HG03045 (cell line): ENCODE results near the gene GTF2I.
A peak's percentile ranks its signal among the peaks of the same experiment; 100 is the strongest.
"Not testable (repeated sequence)": the region's sequence is repeated elsewhere in the genome, so short reads cannot be mapped to it uniquely, and the experiment has no call there.

Source experiments
- ATAC-seq: cut with Tn5 transposase; IDR thresholded peaks from one replicate; pipeline ENCODE4 v1.9.1; 2021; ENCODE audit warnings: mild to moderate bottlenecking, moderate library complexity; ENCODE audit not compliant: unreplicated experiment

Gene GTF2I

DNA sequence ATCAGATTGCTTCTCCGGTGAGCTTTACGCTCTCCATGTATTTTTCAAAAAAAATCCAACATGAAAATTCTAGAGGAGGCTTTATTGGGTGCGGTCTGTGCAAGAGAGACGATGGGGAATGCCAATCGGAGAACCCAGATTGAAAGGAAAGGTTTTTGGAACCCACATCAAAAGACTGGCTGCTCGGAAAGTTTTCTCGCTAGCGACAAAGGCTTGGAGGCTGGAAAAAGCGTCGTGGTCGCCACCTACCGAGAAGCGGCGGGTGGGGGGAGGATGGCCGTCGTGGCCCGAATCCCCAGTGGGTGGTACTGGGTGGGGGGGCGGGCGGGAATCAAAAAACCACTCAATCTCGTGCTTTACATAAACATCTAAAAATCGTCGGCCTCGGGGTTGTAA, 1.1 kb upstream of the GTF2I start:
- no peak for ATAC-seq

DNA sequence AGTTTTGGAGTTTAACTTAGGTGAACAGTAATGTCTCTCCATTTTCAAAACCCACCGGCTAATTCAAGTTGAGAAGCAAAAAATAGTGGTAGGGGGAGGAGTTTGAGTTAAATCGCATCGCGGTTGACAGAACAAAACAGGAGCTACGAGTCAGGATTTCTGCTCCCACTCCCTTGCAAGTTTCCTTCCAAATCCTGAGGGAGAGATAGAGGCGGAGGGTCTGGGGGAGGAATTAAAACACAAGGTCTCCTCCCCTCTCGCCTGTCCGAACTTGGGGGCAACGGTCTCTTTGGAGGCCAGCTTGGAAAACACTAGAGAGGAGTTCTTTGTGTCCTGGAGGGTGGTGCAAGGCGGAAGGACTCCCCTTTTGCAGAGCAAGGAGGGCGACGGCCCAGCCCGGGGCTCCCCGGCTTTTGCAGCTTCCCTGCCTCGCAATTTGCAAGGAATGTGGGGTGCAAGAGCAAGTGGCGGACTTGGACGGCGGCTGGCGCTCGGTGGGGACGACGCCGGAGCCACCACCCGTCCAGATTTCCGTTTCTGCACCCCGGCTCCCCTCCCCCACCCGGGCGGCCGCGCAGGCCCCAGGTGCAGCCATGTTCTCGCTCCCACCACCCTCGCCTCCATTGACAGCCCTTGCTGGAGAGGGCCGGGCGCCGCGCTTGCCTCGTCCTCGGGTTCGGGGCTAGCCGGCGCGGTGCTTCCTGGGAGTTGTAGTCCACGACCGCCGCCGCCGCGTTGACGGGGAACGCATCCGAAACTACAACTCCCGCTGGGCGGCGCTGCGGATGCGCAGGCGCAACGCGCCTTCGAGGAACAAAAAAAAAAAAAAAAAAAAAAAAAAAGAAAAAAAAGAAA, 454 bp upstream of the GTF2I start:
- peak; percentile 67 for ATAC-seq

DNA sequence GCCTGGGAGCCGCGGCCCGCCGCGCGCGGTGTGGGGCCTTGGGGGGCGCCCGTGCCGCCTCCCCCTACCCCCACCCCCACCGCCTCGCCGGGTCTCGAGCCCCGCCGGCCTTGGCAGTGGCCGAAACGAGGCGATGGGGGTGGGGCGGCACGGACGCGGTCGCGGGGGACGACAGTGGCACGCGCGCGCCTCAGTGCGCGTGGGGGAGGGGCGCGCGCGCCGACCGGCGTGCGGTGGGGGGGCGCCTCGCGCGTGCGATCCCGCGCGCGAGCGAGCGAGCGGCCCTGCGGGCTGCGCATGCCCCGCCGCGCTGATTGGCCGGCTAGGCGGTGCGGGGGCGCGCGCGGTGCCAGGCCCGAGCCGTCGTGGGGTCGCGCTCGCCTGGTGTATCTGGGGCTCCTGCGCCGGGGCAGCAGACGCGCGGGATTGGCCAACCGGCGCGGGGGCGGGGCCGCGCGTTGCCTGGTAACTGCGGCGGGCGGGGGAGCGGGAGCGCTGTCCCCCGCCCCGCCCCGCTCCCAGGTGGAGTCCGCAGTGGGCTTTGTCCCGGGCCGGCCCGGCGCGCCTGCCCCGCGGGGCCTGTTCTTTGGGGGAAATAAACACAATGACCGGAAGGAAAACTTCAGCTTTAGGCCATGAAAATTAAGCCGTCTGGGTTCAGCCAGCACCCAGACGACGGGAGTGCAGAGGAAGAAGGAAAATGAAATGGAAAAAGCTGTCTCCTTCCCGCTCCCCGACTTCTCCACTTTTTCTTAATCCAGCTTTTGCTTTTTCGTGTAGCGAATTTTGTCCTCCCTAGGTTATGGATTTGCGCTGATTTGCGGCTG, 873 bp downstream of the GTF2I start:
- ATAC-seq = peak; percentile 58

DNA sequence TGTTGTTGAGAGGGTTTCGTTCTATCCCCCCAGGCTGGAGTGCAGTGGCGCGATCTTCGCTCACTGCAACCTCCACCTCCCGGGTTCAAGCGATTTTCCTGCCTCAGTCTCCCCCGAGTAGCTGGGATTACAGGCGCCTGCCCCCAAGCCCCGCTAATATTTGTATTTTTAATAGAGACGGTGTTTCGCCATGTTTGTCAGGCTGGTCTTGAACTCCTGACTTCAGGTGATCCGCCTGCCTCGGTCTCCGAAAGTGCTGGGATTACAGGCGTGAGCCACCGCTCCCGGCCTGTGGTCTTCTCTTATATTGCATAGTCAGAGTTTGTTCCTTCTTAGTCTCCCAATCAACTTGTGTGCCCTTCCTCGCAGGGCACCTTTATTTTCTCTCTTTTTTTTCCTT, 2.7 kb downstream of the GTF2I start:
- ATAC-seq = not testable (repeated sequence)

DNA sequence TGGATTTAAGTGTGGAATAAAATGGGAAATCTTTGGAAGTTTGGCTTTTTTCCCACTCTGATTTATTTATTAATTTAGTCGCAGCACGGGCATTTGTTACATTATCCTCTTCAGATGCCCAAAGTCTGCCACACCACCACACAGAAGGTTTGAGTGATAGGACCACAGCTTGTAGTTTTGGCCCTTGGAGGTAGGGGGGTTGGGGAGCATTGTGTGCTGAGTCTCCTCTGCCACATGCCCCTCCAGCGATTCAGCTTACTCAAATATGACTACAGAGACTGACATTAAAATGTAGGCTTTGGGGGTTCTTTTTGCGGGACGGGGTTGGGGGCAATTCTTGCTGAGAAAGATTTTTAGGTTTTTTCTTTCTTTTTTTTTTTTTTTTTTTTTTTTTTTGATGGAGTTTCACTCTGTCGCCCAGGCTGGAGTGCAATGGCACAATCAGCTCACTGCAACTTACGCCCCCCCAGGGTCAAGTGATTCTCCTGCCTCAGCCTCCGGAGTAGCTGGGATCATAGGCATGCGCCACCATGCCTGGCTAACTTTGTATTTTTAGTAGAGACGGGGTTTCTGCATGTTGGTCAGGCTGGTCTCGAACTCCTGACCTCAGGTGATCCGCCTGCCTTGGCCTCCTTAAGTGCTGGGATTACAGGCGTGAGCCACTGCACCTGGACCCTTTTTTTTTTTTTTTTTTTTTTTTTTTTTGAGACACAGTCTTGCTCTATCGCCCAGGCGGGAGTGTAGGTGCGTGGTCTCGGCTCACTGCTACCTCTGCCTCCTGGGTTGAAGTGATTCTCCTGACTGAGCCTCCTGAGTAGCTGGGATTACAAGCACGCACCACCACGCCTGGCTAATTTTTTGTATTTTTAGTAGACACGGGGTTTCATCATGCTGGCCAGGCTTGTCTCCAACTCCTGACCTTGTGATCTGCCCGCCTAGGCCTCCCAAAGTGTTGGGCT, 4.6 kb downstream of the GTF2I start:
- not testable (repeated sequence) for ATAC-seq

DNA sequence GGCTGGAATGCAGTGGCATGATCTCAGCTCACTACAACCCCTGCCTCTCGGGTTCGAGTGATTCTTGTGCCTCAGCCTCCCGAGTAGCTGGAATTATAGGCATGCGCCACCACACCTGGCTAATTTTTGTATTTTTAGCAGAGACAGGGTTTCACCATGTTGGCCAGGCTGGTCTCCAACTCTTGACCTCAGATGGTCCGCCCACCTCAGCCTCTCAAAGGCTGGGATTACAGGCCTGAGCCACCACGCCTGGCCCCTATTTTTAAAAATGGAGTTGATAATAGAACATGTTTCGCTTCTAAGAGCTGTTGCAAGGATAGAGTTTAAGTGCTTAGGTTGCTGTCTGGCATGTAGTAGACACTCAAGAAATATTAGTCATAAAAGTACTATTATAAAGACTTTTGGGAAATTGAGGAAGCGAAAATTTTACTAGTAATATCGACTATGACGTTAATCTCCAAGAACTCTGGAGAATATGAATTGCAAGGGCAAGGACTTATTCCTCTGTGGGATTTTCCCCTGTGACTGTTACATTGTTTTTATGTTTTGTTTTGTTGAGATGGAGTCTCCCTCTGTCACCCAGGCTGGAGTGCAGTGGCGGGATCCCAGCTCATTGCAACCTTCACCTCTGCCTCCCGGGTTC, 7.9 kb downstream of the GTF2I start:
- ATAC-seq = no peak

DNA sequence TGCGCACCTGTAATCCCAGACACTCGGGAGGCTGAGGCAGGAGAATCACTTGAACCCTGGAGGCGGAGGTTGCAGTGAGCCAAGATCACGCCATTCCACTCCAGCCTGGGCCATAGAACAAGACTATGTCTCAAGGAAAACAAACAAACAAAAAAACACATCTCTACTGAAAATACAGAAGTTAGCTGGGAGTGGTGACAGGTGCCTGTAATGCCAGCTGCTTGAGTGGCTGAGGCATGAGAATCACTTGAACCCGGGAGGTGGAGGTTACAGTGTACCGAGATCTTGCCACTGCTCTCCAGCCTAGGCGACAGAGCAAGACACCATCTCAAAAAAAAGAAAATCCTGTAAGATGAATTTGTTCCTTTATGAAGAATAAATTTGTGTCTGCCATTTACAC, 9.5 kb downstream of the GTF2I start:
- not testable (repeated sequence) for ATAC-seq

DNA sequence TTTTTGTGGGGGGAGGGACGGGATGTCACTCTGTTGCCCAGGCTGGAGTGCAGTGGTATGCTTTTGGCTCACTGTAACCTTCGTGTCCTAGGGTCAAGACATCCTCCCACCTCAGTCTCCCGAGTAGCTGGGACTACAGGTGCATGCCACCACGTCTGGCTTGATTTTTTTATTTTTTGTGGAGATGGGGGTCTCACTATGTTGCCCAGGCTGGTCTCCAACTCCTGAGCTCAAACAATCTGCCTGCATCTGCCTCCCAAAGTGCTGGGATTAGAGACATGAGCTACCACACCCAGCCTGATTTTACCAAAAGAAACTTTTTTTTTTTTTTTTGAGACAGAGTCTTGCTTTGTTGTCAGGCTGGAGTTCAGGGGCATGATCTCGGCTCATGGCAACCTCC, 10.0 kb downstream of the GTF2I start:
- not testable (repeated sequence) for ATAC-seq

DNA sequence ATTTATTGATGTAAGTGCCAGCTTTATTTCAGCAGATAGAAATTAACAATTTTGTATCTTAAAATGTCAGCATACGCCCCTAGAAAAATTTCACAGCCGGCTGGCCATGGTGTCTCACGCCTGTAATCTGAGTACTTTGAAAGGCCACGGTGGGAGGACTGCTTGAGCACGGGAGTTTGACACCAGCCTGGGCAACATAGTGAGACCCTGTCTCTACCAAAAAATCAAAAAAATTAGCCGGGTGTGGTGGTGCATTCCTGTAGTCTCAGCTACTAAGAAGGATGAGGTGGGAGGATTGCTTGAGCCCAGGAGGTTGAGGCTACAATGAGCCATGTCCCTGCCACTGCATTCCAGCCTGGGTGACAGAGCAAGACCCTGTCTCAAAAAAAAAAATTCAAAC, 14.1 kb downstream of the GTF2I start:
- no peak for ATAC-seq

DNA sequence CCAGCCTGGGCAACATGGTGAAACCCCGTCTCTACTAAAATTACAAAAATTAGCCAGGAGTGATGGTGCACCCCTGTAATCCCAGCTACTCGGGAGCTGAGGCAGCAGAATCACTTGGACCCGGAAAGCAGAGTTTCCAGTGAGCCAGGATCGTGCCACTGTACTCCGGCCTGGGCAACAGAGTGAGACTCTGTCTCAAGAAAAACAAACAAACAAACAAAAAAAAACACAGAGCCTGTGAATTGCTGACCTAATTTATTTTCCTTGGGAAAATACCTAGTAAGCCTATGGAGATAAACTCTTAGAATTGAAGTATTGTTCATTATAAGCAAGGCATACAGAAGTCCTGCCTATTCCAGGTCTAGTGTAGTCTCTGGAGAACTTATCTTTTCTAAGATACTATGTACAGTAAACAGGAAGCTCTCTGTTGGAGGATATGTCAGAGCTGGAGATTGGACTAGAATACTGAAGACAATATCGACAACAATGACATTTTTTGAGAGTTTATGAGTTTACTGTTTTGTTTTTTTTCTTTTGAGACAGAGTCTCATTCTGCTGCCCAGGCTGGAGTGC, 14.9 kb downstream of the GTF2I start:
- ATAC-seq = no peak

DNA sequence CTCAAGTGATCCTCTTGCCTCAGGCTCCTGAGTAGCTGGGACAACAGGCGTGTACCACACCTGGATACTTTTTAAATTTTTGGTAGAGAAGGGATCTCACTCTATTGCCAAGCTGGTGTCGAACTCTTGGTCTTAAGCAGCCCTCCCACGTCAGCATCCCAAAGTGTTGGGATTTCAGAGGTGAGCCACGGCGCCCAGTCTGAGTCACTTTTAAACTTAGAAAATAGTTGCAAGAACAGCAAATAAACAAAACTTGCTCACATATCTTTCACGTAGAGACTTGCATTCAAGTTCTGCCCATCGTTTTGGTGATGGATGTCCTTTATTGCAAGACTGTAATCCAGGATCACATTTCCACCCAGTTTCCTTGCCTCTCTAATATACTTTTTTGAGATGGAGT, 16.6 kb downstream of the GTF2I start:
- ATAC-seq = no peak

DNA sequence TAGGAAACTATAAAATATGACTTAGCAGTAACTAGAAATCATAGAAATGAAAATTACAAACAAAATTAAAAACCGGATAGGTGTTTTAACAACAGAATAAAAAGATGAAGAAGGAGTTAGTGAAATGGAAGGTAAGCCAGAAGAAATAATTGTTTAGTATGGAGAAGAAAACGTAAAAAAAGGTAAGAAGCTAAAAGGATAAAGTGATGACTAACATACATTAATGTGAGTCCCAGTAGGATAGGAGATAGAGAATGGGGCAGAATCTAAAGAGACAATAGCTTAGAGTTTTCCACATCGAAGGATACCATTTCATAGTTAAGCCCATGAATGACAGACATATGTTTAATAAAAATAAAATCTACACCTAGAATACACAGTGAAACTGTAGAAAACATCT, 25.3 kb downstream of the GTF2I start:
- ATAC-seq = no peak

DNA sequence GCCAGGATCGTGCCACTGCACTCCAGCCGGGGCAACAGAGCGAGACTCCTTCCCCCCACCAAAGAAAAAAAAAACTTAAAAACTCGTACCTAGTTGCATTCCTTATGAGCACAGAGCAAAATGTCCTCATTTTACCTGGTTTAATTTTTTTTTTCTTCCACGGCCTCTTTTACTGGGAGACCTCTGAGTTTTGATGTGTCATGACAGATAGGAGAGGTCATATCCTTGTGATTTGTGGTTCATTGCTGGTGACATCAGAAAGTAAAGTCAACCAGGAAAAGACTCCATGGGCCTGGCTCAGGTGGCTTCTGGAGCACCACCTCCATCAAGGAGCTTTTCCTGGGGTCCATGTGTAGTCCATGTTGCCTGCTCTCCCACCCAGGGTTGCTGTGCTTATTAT, 26.3 kb downstream of the GTF2I start:
- no peak for ATAC-seq

DNA sequence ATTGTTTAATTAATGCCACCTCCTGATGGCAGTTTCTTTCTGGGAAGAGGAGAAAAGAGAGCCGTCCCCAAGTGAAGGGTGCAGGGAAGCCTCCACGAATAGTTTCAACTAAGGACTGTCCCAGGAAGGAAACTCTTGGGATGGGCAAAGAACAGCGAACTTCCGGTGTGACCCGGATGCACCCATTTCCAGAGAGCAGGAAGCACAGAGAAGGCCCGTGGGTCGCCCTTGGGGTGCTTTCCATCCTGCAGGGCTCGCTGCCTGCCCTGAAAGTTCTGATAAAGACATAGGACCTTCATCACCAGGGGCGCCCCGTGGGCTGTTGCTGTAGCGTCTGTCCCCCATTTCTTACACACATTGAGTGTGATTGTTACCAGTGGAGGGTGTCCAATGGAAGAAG, 27.0 kb downstream of the GTF2I start:
- no peak for ATAC-seq

DNA sequence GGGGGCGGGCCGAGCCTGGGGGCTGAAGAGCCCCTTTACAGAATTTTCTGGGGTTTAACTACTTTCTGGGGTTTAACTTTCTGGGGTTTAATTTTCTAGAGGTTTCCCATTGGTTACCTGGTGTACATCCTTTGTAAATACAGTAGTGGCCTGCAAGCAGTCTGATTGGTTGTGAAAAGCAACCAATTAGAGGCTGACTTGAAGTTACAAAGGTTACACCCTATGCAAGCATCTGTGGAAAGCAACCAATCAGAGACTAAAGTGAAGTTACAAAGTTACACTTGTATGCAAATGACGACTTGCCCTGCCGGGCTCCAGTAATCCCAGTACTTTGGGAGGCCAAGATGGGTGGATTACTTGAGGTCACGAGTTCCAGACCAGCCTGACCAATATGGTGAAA, 27.4 kb downstream of the GTF2I start:
- ATAC-seq = no peak

DNA sequence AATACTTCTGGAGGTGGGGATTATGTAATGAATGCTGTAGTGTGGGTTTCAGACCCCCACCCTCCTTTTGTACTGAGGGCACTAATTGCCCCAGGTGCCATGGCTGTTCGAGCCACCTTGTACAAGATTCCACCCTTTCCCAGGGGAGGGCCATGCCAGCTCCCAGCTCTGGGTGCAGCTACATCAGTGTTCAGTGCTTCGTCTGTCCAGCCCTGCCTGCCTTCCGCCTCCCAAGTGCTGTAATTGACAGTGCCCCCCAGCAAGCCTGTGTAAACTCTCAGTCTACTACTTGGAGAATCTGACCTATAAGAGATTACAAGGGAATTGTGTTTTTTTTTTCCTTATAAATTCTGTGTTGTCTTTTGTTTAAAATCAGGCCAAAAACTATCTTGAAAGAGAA, 33.0 kb downstream of the GTF2I start:
- no peak for ATAC-seq

DNA sequence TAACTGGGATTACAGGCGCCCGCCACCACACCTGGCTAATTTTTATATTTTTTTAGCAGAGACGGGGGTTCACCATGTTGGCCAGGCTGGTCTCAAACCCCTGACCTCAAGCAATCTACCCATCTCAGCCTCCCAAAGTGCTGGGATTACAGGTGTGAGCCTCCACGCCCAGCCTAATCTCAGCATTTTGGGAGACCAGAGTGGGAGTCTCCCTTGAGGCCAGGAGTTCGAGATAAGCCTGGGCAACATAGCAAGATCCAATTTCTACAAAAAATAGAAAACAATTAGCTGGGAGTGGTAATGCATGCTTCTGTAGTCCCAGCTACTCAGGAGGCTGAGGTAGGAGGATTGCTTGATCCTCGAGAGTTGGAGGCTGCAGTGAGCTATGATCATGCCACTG, 46.9 kb downstream of the GTF2I start:
- ATAC-seq = not testable (repeated sequence)

DNA sequence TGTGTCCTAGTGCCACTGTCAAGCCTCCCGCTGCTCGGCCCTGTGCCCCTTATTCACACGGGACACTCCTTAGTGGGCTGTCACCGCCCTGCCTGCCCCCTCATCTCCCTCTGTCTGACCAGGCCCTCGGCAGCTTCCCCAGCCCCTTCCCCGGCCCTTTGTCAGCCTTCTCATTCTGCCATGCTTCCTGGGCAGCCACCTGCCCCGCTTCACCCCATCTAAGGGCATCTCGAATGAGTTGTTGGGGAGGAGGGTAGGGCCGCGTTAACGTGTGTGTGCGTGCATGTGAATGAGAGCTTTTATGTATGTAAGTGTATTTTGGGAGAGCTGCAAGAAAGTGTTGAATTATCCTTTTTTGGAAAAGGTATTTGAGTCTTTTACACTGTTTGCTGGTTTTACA, 49.7 kb downstream of the GTF2I start:
- no peak for ATAC-seq

DNA sequence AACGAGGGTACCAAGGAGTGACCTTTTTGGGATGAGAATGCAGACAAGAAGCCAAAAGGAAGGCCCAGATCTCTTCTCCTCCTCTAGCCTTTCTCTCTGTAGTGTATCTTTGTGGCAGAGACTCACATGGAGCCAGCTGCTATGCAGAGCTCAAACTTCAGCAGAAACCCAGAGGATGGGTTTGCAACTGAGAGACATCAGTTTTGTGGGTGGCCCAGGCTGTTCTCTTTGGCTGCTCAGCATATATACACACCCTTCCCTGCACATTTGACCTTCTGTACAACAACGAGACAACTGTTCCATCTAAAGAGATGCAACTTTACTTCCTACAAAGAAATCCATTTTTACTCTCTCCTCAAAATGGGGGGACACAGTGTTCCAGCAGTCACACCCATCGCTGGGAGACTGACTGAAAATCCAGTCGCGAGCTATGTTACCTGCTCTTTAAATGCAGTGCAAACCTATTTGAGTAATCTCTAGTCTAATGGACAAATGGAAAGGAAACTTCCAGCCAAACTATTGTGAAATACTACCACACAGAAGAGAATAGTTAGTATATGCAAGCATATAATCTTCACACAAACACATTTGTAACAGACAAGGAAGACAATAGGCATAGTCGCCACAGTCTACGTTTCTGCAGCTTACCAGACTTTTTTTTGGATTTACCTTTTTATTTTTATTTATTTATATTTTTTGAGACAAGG, 51.2 kb downstream of the GTF2I start:
- ATAC-seq = no peak
